ENCODE results near the gene ERBB3.

GRCh38 chr12:56110571-56110970, 30.6 kb downstream of the ERBB3 start:
- TF ChIP-seq CTCF (IDR thresholded peaks at IDR 0.05): no peak
- TF ChIP-seq ZFX (IDR thresholded peaks at IDR 0.05; ENCODE audit: borderline replicate concordance): no peak

All from 22Rv1 (cell line).